Activated T-helper 1 cell treated with anti-CD3 and anti-CD28 coated beads, Interleukin-12 subunit alpha, Interleukin-12 subunit beta, Interleukin-2, Interleukin-4 antibody, amounts not matched to agents 30 ng/mL and 10 ng/mL and 1 ng/mL, durations not matched to agents 14 hours and 24 hours and 36 hours (primary cell): ENCODE data around the gene GRAP. TPM values are rescaled to one million over a fixed set of nuclear protein-coding genes. Genes with fewer than 3 reads are reported as not detected.
"Not testable (repeated sequence)": the region's sequence is repeated elsewhere in the genome, so short reads cannot be mapped to it uniquely, and the experiment has no call there.

Source experiments
- DNase-seq: peaks from one replicate; pipeline ENCODE4 v3.0.0; 2021; ENCODE audit warnings: low spot score
- H3K27ac Mint-ChIP-seq: one replicate; pipeline ENCODE4 v1.8.0; 2021; ENCODE audit warnings: mild to moderate bottlenecking, mixed read lengths
- H3K27me3 Mint-ChIP-seq: one replicate; pipeline ENCODE4 v1.8.0; 2022; ENCODE audit warnings: mild to moderate bottlenecking, moderate library complexity, mixed read lengths; ENCODE audit not compliant: insufficient read depth
- H3K36me3 Mint-ChIP-seq: one replicate; pipeline ENCODE4 v1.8.0; 2021; ENCODE audit warnings: low read depth, mixed read lengths
- H3K4me1 Mint-ChIP-seq: one replicate; pipeline ENCODE4 v1.8.0; 2021; ENCODE audit warnings: low read depth, mixed read lengths
- H3K4me3 Mint-ChIP-seq: one replicate; pipeline ENCODE4 v1.8.0; 2021; ENCODE audit warnings: mild to moderate bottlenecking, moderate library complexity, mixed read lengths
- H3K9me3 Mint-ChIP-seq: one replicate; pipeline ENCODE4 v1.8.0; 2021; ENCODE audit warnings: mixed read lengths
- intact Hi-C: fragments of 100-400 bp; cut with micrococcal nuclease; formaldehyde crosslinking; loops from one replicate; pipeline ENCODE4 v1.15.1; 2024
- total RNA-seq: library from RNA; stranded (reverse); gene quantifications from 2 replicates; pipeline ENCODE4 v1.2.3, GENCODE V29; 2022

Gene GRAP
- total RNA-seq, 1 donor from 2014 or later = 10.2 TPM

GRCh38 chr17:19032377-19032988, 14.3 kb downstream of the GRAP start:
- H3K27me3 Mint-ChIP-seq, DNase-seq, H3K4me3 Mint-ChIP-seq, H3K4me1 Mint-ChIP-seq, intact Hi-C loops, H3K27ac Mint-ChIP-seq, H3K9me3 Mint-ChIP-seq, H3K36me3 Mint-ChIP-seq: not testable (repeated sequence)

DNA sequence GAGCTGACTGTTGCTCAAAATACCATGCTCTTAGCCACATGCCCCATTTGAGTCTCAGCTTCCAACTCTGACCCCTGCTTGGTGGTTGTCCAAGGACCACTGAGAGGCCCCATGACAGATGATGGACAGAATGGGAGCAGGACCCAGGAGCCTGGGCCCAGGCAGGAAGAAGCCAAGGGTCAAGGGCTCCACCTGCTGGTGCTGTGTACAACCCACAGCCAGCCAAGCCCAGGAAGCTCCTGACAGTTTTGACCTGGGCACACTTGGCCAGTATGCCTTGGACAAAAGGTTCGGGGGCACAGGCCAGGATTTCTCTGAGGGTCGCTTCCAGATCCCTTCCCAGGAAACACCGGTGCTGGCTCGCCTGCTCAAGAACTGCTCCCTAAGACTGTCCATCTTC, 15.0 kb downstream of the GRAP start:
- H3K27ac Mint-ChIP-seq, H3K27me3 Mint-ChIP-seq, H3K9me3 Mint-ChIP-seq, H3K4me1 Mint-ChIP-seq, intact Hi-C loops, H3K36me3 Mint-ChIP-seq, H3K4me3 Mint-ChIP-seq: not testable (repeated sequence)
- DNase-seq = peak; percentile 29

DNA sequence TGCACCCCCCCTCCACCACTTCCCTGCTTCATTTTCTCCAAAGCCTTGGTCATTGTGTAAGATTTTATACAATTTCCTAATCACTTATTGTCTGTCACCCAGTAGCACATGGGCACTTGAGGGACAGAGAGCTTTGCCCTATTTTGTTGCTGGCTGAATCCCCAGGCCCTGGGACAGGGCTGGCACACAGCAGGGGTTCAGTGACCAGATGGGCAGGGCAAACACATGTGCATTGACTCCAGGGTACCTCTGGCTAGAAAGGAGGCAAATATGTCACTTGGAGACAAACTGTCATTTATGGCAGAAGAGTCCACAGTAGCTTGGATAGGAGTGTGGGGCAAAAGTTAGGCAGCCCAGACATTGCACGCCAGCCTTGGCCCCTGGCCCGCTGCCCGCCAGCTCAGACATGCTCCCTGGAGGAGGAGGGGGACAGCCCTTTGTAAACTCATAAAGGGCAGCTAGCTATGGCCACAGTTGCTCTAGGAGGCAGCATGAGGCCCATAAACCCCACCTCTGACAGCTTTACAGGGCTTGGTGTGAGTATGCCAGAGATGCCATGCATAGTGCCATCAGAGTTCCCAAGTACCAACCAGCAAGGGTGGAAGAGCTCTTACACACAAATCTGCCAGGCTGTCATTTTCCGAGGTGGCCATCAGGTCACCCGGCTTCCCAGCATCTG, 15.8 kb downstream of the GRAP start:
- H3K27ac Mint-ChIP-seq, H3K9me3 Mint-ChIP-seq, intact Hi-C loops, DNase-seq, H3K36me3 Mint-ChIP-seq, H3K27me3 Mint-ChIP-seq, H3K4me3 Mint-ChIP-seq, H3K4me1 Mint-ChIP-seq: not testable (repeated sequence)

DNA sequence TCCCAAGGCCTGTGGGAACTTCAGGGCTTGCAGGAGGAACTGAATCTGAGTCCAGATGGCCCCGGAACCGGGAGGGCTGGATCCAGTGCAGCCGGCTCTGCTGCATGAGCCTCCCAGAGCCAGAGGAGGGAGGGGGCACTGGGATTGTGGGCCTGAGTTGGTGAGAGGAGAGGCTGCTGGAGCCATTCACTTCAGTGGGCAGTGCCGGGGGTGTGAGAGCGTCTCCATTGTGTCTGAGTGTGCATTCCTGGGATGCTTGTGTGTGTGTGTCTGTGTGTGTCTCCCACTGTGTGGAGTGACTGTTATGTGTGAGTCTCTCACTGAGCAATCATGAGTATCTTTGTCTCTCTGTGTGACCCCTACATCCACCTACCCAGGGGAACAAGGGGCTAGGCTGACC, 17.0 kb downstream of the GRAP start:
- H3K27ac Mint-ChIP-seq, DNase-seq, H3K4me1 Mint-ChIP-seq, H3K36me3 Mint-ChIP-seq, intact Hi-C loops, H3K4me3 Mint-ChIP-seq, H3K9me3 Mint-ChIP-seq, H3K27me3 Mint-ChIP-seq: not testable (repeated sequence)

DNA sequence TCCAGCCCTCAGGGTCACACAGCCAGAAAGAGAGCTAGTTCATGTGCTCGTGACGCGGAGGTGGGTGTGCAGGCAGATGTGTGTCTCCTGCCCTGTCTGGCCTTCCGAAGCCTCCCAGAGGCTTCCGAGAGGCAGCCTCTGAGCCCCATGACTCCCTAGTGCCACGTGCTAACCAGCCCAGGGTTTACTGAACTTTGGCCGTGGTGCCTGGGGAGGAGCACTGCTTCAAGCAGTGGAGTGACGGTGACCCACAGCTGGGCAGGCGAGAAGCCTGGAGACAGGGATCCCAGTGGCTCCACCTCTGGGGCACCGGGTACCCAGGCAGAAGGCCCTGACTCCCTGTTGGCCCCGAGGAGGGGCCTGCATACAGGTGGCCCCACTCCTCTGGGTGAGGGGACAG, 18.1 kb downstream of the GRAP start:
- H3K27ac Mint-ChIP-seq, DNase-seq, H3K4me3 Mint-ChIP-seq, H3K36me3 Mint-ChIP-seq, H3K9me3 Mint-ChIP-seq, intact Hi-C loops, H3K27me3 Mint-ChIP-seq: not testable (repeated sequence)
- H3K4me1 Mint-ChIP-seq = peaks cover 14% of the 10 kb centered on the region

- Mint-ChIP-seq H3K4me3 (no peak overlapping the region), H3K9me3 (no peaks in the 10 kb centered on the region), H3K27ac (no peak overlapping the region), H3K36me3 (peaks cover 11% of the 10 kb centered on the region), H3K27me3 (peaks cover 1% of the 10 kb centered on the region), H3K4me1 (peaks cover 14% of the 10 kb centered on the region)
- intact Hi-C loops = no loop called here
- no peak for DNase-seq
Observed at GRCh38 chr17:19024101-19025078, 22.4 kb downstream of the GRAP start.

DNA sequence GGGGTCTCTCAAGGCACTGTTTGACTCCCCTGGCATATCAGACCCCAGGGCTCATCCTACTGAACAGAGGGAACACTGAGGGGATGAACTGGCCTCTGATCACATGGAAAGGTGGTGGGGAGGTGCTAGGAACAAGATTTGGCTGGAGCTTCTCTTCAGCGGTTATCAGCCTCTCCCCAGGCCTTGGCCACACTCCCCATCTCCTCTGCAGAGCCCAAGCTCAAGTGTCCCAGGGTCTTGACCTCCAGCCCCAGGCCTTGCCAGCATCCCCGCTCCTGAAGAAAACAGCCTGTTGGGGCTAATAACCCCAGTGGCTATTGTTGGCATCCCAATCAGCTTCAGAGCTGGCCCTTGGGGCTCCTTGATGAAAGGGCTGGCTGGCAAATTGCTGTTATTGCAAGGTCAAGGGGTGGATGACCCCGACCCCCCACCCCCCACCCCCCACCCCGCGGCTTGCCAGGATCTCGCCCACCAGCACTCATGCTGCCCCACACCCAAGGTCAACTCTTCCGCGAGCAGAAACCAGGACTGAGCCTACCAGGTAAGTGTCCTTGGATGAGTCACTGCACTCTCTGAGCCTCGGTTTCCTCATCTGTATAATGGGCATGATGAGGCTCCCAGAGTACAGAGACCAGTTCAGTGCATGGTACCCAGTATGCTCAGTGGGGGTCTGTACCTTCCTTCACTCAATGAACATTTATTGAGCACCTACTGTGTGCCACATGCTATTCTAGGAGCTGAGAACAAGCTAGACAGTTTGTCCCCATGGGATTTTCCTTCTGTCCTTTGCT, 23.4 kb downstream of the GRAP start:
- Mint-ChIP-seq H3K27me3 (peaks cover 1% of the 10 kb centered on the region), H3K9me3 (no peaks in the 10 kb centered on the region), H3K4me3 (no peak overlapping the region), H3K4me1 (peaks cover 14% of the 10 kb centered on the region), H3K27ac (no peak overlapping the region), H3K36me3 (peaks cover 14% of the 10 kb centered on the region)
- no peak for DNase-seq
- intact Hi-C loops = no loop called here

DNA sequence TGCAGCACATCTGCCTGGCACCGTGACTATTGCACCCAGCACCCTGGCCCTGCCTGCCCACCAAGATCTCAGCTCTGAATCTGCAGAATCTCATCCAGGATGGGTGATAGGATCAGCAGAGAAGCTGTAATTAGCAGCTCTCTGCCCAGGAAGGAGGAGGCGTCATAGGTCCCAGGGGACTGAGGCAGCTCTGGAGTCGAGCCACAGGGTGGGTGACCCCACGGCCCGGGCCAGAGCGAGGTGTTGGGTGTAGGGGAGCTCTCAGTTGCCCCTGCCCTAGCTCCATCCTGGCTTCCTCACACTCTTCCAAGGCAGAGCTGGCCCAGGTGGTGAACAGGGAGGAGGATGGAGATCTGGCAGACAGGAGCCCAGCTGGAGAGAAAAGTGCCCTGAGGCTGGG, 24.0 kb downstream of the GRAP start:
- Mint-ChIP-seq H3K36me3 (peaks cover 14% of the 10 kb centered on the region), H3K4me3 (no peak overlapping the region), H3K27me3 (peaks cover 1% of the 10 kb centered on the region), H3K27ac (no peak overlapping the region), H3K4me1 (peaks cover 14% of the 10 kb centered on the region), H3K9me3 (no peaks in the 10 kb centered on the region)
- intact Hi-C loops = no loop called here
- DNase-seq = no peak

- no peak overlapping the region for H3K27ac Mint-ChIP-seq
- no peaks in the 10 kb centered on the region for H3K9me3 Mint-ChIP-seq
- H3K4me1 Mint-ChIP-seq = peaks cover 14% of the 10 kb centered on the region
- peaks cover 1% of the 10 kb centered on the region for H3K27me3 Mint-ChIP-seq
- intact Hi-C loops = no loop called here
- no peak overlapping the region for H3K4me3 Mint-ChIP-seq
- peaks cover 14% of the 10 kb centered on the region for H3K36me3 Mint-ChIP-seq
- no peak for DNase-seq
Observed at GRCh38 chr17:19022128-19022527, 24.6 kb downstream of the GRAP start.

DNA sequence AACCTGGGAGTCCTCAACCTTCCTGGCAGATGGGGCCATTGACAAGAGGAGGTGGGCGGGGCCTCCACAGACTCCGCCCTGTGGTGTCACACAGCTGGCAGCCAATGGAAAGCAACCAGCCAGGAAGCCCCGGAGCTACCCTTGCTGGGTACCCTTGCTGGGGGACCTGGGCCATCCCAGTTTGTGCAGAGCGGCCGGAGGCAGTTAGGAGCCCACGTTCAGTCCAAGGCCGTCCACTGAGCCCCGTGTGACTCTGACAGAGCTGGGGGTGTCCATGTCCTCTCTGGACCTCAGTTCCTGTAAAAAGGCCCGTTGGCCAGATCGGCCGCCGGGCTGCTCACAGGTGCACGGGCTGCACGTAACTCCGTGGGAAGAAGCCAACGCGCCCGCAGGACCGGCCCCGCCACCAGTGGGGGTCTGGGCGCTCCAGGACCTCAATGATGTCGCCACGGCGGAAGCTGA, 25.1 kb downstream of the GRAP start:
- Mint-ChIP-seq H3K27ac (no peak overlapping the region), H3K36me3 (peaks cover 14% of the 10 kb centered on the region), H3K27me3 (peaks cover 1% of the 10 kb centered on the region), H3K4me1 (peaks cover 14% of the 10 kb centered on the region), H3K4me3 (no peak overlapping the region), H3K9me3 (no peaks in the 10 kb centered on the region)
- no peak for DNase-seq
- intact Hi-C loops = no loop called here

DNA sequence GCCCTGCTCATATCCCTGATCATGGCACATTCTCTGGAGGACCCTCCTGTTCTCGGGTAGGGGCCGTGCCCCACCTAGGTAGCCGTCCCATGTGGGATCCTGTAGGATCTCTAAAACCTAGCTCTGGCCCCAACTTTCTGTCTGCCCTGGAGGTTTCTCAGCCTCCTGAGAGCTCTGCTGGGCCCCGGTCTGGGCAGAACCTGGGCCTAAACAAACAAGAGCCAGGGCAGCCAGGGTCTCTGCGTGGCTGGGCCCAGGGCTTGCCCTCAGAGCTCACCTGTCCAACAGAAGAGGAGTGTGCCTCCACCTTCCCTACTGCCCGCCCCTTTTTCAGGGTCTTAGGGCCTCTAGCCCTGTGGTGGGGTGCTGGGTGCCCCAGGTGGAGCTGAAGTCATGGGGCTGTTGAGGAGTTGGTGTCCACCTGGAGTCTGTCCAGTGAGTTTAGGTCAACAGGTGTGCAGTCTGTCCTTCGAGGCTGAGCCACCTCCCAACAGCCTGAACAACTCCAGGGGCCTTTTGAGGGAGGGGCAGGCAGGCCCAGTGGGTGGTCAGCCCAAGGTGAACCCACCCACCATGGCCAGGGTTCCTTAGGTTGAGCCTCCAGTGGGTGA, 25.6 kb downstream of the GRAP start:
- H3K36me3 Mint-ChIP-seq = peaks cover 14% of the 10 kb centered on the region
- peaks cover 14% of the 10 kb centered on the region for H3K4me1 Mint-ChIP-seq
- H3K27ac Mint-ChIP-seq, intact Hi-C loops, H3K4me3 Mint-ChIP-seq, DNase-seq, H3K9me3 Mint-ChIP-seq, H3K27me3 Mint-ChIP-seq: not testable (repeated sequence)

DNA sequence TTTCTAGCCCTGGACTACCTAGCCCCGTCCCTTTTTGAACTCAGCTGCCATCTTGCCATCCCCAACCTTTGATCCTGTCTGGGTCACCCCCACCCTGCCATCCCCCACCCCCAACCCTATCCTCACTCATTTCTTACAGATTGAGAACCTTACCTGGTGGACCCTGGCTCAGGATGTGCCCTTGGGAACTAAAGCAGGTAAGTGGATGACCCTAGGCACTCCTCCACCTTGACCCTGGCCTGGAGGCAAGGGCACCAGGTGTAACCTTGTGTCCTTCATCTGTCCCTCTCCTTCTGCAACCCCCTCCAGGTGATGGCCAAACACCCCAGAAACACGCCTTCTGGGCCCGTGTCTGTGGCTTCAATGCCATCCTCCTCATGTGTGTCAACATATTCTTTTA, 26.7 kb downstream of the GRAP start:
- Mint-ChIP-seq H3K27ac (no peak overlapping the region), H3K4me3 (no peak overlapping the region), H3K4me1 (peaks cover 14% of the 10 kb centered on the region), H3K9me3 (no peaks in the 10 kb centered on the region), H3K27me3 (peaks cover 1% of the 10 kb centered on the region), H3K36me3 (peaks cover 14% of the 10 kb centered on the region)
- no peak for DNase-seq
- intact Hi-C loops = no loop called here
